K562 (cell line): ENCODE results near the gene SLC38A7. TPM values are rescaled to one million over a fixed set of nuclear protein-coding genes. Genes with fewer than 3 reads are reported as not detected.

Source experiments
- BACH1 ChIP-seq: fragments of 200-800 bp; sonication (Bioruptor generic); IDR thresholded peaks from 2 replicates; pipeline ENCODE4 v1.6.1; 2016; ENCODE audit warnings: missing genetic modification characterization, missing compliant biosample characterization
- ESRRA ChIP-seq: fragments of 450-650 bp; IDR thresholded peaks from 2 replicates; pipeline ENCODE4 v1.6.1; 2014; ENCODE audit warnings: low read depth, mild to moderate bottlenecking, moderate library complexity, borderline replicate concordance
- GTF2A2 ChIP-seq: IDR thresholded peaks from 2 replicates; pipeline ENCODE4 v1.6.1; 2016; ENCODE audit warnings: mild to moderate bottlenecking, missing genetic modification characterization, missing compliant biosample characterization
- GTF2F1 ChIP-seq: IDR thresholded peaks from 2 replicates; pipeline ENCODE4 v1.6.1; 2011; ENCODE audit warnings: low read depth, low read length, improper control_type of control experiment
- LEF1 ChIP-seq: fragments of 450-650 bp; IDR thresholded peaks from 2 replicates; pipeline ENCODE4 v1.6.1; 2016; ENCODE audit warnings: mild to moderate bottlenecking
- MLLT1 ChIP-seq, 2 experiments: fragments of 450-650 bp; IDR thresholded peaks; 2 replicates each; pipeline ENCODE4 v1.6.1; 2016
- MYC ChIP-seq, 2 experiments: fragments of 250-450 bp in 1 of 2; sonication (Bioruptor Pico) in 1 of 2; IDR thresholded peaks; 2 replicates each; pipeline versions ENCODE4 v1.5.1 to v1.6.1; 2012 to 2021; ENCODE audit warnings: low read depth in 2 of 2, borderline replicate concordance in 1 of 2, improper control_type of control experiment in 1 of 2, low read length in 1 of 2, mild to moderate bottlenecking in 1 of 2, moderate library complexity in 1 of 2
- MYNN ChIP-seq, 2 experiments: sonication (generic); formaldehyde crosslinking in 1 of 2; IDR thresholded peaks; 2 replicates each; pipeline versions ENCODE4 v1.5.0 to v1.6.1; 2016 to 2020; ENCODE audit warnings: antibody characterized with exemption in 1 of 2, missing genetic modification reagents in 1 of 2
- RREB1 ChIP-seq: fragments of 250-450 bp; sonication (Bioruptor Pico); IDR thresholded peaks from 2 replicates; pipeline ENCODE4 v1.4.0; 2020
- SMAD1 ChIP-seq: fragments of 150-350 bp; IDR thresholded peaks from 2 replicates; pipeline ENCODE4 v1.6.1; 2014; ENCODE audit warnings: low read length, low read depth; ENCODE audit not compliant: partially characterized antibody
- SREBF2 ChIP-seq: sonication (generic); formaldehyde crosslinking; IDR thresholded peaks from 2 replicates; pipeline ENCODE4 v1.4.0; 2020; ENCODE audit warnings: mild to moderate bottlenecking, missing genetic modification reagents
- STAT6 ChIP-seq: sonication (generic); formaldehyde crosslinking; IDR thresholded peaks from 2 replicates; pipeline ENCODE4 v1.8.1; 2023; ENCODE audit warnings: mild to moderate bottlenecking, missing genetic modification reagents
- TAF7 ChIP-seq: fragments of 450-650 bp; IDR thresholded peaks from 2 replicates; pipeline ENCODE4 v1.6.1; 2016; ENCODE audit warnings: missing genetic modification characterization, missing compliant biosample characterization
- ZNF134 ChIP-seq: fragments of 250-450 bp; sonication (Bioruptor Pico); conservative IDR thresholded peaks from 2 replicates; pipeline ENCODE4 v1.4.0; 2020
- ZNF311 ChIP-seq: fragments of 250-450 bp; sonication (Bioruptor Pico); IDR thresholded peaks from 2 replicates; pipeline ENCODE4 v1.4.0; 2020; ENCODE audit warnings: mild to moderate bottlenecking, moderate library complexity
- ZNF444 ChIP-seq: fragments of 250-450 bp; sonication (Bioruptor Pico); IDR thresholded peaks from 2 replicates; pipeline ENCODE4 v1.4.0; 2020; ENCODE audit warnings: mild to moderate bottlenecking, moderate library complexity
- ZNF76 ChIP-seq: fragments of 250-450 bp; sonication (Bioruptor Pico); IDR thresholded peaks from 2 replicates; pipeline ENCODE4 v1.4.0; 2020; ENCODE audit warnings: mild to moderate bottlenecking, moderate library complexity, borderline replicate concordance
- ZNF766 ChIP-seq: fragments of 200-800 bp; sonication (Bioruptor generic); conservative IDR thresholded peaks from 2 replicates; pipeline ENCODE4 v1.6.1; 2016; ENCODE audit warnings: missing genetic modification characterization, missing compliant biosample characterization
- polyA plus RNA-seq, 8 experiments: library from polyadenylated mRNA; depleted of rRNA in 4 of 8; stranded (reverse) in 5 of 8; unstranded in 3 of 8; fragments of >200 nt; fragmentation: Nextera tagmentation in 2 of 8; fragmentation: Illumina TruSeq in 1 of 8; extraction: Ambion mirVana in 2 of 8; extraction: Trizol in 1 of 8; gene quantifications; 2 replicates each; pipeline versions ENCODE4 v1.2.1 to v1.2.3, GENCODE V29; 2011 to 2014; ENCODE audit warnings: inconsistent platforms in 1 of 8, missing spikeins in 1 of 8
- total RNA-seq, 7 experiments: library from RNA; depleted of rRNA in 6 of 7; stranded (reverse); fragments of >200 nt in 6 of 7; fragmentation: Illumina TruSeq in 2 of 7; extraction: Trizol in 2 of 7; gene quantifications; 2 replicates each; pipeline versions ENCODE4 v1.2.1 to v1.2.3, GENCODE V29; 2011 to 2021; ENCODE audit warnings: low replicate concordance in 1 of 7

The SLC38A7 gene
- total and polyA plus RNA-seq, 9 of the 15 experiments (the other 6 are each of a cell fraction or from before 2014, with no cell fraction given) = 2.7 to 12.2 (median 6.5) TPM

- TF ChIP-seq ESRRA = peak; percentile 81
- no peak for TF ChIP-seq ZNF766
- TF ChIP-seq SMAD1 = peak; percentile 28
- no peak for TF ChIP-seq ZNF311 (CRISPR knock-in tag)
- no peak for TF ChIP-seq TAF7 (tag)
- TF ChIP-seq MYC (IDR thresholded peaks at IDR 0.05; ENCODE audit: low read depth, low read length) = peak; percentile 95
- peak; percentile 58; the same call in 1 of the 2 replicates for TF ChIP-seq MYC (CRISPR knock-in tag; IDR thresholded peaks at IDR 0.05; ENCODE audit: borderline replicate concordance, low read depth)
- no peak for TF ChIP-seq GTF2A2 (tag)
- TF ChIP-seq STAT6 (CRISPR knock-in tag) = no peak
- no peak for TF ChIP-seq RREB1
- 0 out of 2 replicates have a peak, but pooled peaks have one; percentile 43 for TF ChIP-seq GTF2F1
- no peak for TF ChIP-seq SREBF2 (CRISPR knock-in tag)
- TF ChIP-seq BACH1 (tag) = no peak
- TF ChIP-seq MYNN (IDR thresholded peaks at IDR 0.05) = peak; percentile 30; the same call in 1 of the 2 replicates
- TF ChIP-seq MYNN (CRISPR knock-in tag; IDR thresholded peaks at IDR 0.05) = no peak
- TF ChIP-seq ZNF76 (CRISPR knock-in tag) = no peak
- peak; percentile 42 to 47; a peak in 1 of 4 replicates for TF ChIP-seq MLLT1 (IDR thresholded peaks at IDR 0.05)
- no peak for TF ChIP-seq LEF1
- TF ChIP-seq ZNF134 = peak; percentile 62
- TF ChIP-seq ZNF444 (CRISPR knock-in tag) = no peak
These were observed 49.3 kb upstream of the SLC38A7 start, which contains the start of gene GOT2 (continued) for GRCh38 chr16:58733671-58734458.
